Measurements from ENCODE around the gene NCOA5.
A peak's percentile ranks its signal among the peaks of the same experiment; 100 is the strongest.

Gene NCOA5

DNA sequence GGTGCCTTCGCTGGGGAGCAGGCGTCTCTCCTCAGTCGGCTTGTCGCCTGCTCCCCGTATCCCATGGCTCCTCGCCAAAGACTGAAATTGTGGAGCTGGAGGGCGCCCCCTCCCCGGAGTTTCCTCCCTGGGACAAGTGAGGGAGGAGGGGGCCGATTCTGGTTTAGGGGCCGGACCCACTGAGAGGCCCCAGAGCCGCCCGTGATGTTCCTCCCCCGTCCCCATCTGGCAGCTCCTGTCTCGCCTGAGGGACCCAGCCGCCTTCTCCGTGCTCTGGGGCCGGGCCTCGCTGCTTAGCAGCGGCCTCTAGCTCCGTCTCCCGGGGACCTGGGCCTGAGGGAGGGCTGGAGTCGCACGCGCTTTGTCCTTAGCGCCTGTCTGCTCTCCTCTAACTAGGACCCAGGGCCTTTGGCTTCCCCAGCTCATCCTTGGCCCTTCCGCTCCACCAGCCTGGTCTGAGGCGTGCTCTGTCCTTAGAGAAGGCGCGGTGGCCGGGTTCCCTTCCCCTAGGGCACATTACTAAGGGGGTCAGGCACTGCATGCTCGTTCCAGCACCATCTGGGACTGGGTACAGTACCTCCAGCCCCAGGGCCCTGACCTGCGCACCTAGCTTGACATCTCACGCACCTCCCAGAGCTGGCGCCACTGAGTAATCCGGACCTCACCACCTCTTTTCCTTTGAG lies 31.0 kb downstream of the NCOA5 start:
- DNase-seq = no peak

DNA sequence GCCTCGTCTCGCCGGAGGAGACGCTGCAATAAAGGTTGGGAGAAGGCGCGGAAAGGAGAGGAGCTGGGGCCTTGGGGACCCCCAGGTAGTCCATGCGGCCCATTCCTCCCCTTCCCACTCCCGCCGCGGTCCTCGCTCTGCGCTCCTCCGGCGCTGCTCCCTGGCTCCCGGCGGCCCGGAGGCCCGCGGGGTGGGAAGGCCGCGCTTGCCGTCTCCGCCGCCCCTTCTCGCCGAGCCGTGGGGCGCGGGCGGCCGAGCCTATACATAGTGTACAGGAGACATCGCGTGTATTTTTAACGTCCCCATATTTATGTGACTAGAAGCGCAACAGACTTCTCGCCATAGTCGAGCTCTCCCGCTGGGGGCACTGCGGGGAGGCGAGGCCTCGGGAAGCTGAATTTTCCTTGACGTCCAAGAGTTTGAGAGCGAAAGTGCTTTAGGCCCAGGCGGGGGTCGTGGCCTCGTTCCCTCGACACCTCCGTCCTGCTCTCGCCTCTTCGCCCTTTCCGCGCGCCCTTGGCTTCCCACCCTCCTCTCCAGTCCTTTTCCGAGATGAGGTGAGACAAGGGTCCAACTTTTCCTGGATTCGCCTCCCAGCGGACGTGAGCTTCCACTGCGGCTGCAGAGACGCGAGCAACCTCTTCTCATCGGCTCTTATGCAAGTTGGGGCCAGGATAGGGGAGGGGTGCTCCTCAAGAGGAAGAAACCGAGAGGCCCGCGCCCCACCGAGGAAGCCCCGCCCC lies 31.7 kb downstream of the NCOA5 start:
- peak; percentile 16 for DNase-seq

DNA sequence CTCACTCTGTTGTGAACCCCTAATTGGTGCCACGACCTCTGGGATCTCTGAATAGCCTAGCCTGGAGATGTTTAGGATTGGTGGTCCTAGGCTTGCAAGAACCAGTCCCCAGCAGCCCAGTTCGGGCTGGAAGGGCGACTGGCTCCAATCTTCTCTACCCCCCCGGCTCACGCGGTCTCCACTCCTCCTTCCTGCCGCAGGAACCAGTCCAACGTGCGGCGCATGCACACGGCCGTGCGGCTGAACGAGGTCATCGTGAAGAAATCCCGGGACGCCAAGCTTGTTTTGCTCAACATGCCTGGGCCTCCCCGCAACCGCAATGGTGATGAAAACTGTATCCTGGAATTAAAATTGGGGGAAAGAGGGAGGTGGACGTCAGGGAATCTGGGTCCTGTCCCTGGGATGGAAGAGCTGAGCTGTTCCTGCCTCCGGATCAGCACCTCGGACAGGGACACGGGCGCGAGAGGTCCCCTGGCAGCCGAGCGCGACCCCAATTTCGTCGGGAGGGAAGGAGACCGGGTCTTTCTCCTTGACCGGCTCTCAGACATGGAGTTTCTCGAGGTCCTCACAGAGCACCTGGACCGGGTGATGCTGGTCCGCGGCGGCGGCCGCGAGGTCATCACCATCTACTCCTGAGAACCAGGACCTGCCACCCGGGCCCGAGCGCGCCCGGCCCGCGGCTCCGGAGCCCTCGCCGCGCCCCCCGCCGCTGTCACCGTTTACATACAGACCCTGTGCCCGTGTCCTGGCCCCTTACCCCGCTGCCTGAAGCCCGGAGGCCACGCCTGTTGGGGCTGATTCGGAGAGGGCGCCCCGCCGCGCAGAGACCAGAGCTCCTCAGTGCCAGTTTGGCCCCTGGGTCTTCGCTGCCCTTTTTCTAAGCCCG lies 32.5 kb downstream of the NCOA5 start:
- no peak for DNase-seq

DNA sequence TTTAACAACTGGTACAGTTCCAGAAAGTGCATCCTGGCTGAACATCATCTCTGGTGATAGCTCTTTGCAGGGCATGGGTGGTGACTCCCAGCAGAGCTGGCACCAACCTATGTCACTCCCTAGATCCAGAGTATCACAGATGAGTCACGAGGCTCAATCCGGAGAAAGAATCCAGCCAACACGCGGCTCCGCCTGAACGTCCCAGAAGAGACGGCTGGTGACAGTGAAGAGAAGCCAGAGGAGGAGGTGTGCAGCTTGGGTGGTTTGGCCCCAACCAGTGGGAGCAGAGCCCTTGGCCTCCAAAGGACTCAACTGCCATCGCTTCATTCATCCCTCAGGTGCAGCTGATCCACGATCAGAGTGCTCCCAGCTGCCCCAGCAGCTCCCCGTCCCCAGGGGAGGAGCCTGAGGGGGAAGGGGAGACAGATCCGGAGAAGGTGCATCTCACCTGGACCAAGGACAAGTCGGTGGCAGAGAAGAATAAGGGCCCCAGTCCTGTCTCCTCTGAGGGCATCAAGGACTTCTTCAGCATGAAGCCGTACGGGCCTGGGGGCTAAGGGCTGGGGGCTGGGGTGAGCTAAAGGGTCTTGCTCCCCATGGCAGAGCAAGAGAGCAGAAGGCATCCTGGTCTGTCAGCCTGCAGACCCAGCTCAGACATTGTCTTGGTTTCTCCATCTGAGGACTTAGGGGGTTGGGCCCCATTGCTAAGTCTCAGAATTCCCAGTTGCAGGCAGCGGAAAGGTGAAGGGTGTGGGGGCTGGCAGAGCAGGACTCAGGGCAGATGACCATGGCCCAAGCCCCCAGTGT lies 33.5 kb downstream of the NCOA5 start:
- no peak for DNase-seq

DNA sequence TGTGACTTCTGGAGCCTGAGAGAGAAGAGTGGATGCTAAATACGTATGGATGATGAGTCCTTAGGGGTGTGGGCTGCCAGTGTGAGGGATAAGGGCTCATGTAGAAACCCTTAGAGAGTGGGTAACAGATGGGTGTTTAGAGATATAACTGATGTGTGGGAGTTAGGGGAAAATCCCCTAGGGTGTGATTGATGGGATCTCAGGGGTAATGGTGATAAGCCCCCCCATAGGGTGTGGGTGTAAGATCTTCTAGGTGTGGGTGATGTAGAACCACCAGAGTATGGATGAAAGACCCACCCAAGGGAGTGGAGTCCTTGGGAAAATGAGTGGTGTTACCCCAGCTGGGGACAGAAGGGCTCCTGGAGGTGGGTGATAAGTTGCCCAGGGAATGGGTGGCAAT lies 34.5 kb downstream of the NCOA5 start:
- DNase-seq = no peak

DNA sequence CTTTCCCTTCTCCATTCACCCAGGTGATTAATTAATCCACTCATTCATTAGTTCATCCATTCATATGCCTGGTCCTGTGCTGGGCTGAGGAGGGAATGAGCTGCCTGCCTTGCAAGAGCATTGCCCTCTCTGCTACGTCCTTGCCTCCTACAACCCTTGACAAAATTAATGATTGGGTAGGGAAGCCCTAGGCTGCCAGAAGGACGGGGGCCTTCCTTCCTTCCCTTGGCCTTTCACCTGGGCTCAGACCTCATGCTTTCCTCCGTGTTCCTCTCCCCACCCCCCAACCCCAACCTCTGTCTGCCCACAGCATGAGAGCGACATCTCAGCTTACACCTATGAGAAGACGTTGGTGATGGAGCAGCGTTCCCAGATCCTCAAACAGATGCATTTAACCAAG lies 35.2 kb downstream of the NCOA5 start:
- no peak for DNase-seq

DNA sequence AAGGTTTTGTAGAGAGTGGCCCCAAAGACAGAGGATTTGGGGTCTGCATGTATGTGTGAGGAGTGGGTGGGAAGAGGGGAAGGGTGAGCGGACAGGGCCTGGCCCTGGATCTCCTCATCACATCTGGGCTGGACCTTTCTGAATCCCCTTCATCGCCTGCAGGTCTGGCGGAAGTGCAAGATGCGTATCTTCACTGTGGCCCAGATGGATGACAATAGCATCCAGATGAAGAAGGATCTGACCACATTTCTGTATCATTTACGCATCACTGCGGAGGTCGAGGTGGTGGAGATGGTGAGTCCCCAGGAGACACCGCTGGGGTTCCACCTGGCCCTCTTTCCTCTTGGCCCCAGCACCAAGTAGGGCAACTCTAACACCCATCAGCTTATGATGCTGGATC lies 36.3 kb downstream of the NCOA5 start:
- no peak for DNase-seq

DNA sequence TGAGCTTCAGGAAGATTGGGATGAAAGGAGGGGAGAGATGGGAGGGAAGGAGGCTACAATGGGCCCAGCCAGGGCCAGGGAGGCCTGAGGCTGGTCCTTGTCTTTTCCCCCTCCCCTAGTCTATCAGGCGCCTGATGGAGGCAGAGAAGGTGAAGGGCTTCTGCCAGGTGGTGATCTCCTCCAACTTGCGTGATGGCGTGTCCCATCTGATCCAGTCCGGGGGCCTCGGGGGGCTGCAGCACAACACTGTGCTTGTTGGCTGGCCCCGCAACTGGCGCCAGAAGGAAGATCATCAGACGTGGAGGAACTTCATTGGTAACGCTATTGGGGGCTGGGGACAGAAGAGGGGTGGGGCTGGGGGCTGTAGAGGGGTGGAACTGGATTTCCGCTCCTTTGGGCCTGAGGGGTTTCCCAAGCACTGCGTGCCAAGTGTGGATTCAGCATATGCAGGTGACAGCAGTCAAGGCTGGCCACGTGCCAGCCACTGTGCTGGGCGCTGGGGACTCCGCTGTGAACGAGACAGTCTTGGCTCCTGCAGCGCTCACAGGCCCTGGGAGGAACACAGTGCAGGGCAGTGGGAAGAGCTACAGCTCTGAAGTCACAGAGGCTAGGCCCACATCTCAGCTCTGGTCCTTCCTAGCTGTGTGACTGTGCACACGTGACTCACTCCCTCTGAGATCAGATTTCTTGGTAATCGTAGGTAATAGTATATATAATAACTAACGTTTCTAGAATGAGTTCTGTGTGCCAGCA lies 38.0 kb downstream of the NCOA5 start:
- DNase-seq = no peak

DNA sequence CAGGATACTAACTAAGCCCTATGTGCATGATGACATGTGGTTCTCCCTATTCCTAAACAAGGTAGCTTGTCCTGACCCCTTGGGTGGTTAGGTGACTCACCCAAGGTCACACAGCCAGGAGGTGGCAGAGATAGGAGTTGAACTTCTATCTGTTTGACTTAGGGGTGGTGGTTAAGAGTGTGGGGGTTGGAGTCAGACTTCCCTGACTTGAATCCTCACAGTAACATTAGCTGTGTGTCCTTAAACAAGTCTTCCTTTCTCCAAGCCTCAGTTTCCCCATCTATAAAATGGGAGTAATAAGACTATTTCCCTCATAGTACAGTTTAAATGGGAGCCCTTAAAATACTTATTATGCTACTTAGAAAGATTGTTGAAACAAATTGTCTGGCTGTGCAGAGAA lies 38.9 kb downstream of the NCOA5 start:
- no peak for DNase-seq

DNA sequence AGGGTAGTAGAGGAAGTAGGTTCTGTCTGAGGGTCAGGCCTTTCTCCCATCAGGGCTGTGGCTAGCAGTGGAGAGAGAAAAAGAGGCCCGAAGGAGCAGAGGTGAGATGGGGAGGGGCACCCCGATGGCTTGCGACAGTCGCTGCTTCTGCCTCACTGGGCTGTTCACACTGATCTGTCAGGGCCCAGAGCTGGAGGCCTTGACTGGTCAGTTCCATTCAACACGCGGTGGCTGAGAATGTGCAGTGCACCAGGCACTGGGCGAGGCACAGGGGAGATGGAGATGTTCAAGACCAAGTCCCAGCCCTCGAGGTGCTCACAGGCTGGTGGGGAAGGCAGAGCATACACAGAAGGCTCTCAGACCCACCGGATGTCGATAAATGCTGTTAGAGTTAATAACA lies 39.3 kb downstream of the NCOA5 start:
- no peak for DNase-seq

DNA sequence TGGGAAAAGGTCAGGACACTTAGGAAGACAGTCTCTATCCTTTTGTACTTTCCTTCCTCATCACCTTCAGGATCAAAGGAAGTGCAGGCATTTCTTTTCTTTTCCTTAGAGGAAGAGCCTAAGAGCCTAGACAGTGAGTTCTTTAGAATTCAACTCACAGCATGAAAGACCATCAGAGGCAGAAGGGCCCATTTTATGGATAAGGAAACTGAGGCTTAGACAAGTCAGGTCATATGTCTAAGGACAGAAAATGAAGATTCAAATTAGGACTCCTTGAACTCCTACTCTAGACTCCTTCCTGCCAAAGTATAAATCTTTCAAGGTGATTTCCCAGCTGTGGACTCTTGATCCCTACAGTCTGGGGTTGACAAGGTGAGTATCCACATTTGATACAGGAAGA lies 39.9 kb downstream of the NCOA5 start:
- no peak for DNase-seq

DNA sequence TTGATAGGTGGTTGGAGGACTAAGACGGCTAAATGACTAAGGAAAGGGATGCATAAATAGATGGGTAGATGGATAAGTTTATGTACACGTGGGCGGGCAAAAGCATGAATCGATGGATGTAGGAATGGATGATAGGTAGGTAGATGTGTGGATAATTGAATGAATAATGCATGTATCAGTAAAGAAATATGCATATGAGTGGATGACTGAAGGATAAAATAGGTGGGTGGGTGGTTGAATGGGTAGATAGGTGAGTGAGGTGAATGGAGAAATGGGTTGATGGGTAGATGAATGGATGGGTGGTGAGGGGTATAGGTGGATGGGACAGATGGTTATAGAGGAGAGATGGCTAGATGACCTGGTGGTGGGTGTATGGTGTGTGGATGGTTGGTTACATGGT lies 40.6 kb downstream of the NCOA5 start:
- no peak for DNase-seq

DNA sequence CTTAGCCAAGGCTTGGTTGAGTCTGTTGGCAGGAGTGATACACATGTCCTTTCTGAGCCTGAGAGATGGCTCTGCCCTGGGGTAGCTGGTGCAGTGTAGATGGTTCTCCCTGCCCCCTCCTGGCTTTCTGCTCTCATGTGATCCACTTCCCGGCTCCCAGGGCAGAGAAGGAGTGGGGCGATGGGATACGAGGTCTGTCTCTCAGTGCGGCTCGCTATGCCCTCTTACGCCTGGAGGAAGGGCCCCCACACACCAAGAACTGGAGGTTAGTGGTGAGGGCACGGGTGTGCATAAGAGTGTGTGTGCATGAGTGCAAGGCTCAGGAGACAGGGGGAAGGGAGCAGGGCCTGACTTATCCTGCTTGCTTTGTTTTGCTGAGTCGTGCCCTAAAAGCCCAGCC lies 41.9 kb downstream of the NCOA5 start:
- no peak for DNase-seq

DNA sequence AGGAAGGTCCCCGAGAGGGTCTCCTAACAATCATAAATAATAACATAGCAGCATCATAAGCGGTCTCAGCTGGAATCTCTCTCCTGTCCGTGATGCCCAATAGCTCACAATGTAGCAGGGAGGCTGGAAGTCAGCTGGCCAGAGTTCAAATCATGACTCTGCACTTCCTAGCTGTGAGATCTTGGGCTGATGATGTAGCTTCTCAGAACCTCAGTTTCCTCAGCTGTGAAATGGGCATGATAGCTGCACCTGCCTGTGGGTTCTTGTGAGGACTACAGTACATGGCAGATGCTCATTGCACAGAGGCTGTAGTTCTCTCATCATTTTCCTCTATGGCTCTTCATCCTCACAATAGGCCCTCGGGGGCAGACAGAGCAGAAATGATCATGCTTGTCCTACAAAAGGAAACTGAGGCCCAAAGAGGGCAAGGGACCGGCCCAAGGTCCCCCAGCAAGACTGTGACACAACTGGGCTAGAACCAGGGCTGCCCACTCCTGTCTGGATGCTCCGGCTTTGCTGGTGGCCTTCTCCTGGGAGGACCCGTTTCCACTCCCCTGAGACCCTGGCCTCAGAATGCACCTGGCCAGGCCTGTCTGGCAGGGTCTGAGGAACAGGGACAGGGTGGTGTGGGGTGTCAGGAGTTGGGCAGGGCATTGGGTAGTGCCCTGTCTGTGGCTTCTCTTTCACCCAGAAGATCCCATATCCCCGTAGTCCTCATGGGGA lies 43.0 kb downstream of the NCOA5 start:
- no peak for DNase-seq

DNA sequence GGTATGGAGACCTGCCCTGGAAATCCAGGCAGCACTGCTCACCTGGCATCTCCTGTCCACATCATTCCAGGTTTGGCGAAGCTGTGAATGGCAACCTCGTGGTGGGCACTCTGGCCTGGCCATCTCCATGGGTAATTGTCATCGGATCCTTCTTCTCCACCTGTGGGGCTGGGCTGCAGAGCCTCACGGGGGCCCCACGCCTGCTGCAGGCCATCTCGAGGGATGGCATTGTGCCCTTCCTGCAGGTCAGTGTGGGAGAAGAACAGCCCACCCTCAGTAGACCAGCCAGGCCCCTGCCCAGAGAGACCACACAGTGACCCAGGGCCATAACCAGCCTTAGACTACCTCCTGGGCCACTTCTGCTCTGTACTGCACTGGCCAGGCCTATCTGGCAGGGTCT lies 44.9 kb downstream of the NCOA5 start:
- no peak for DNase-seq

DNA sequence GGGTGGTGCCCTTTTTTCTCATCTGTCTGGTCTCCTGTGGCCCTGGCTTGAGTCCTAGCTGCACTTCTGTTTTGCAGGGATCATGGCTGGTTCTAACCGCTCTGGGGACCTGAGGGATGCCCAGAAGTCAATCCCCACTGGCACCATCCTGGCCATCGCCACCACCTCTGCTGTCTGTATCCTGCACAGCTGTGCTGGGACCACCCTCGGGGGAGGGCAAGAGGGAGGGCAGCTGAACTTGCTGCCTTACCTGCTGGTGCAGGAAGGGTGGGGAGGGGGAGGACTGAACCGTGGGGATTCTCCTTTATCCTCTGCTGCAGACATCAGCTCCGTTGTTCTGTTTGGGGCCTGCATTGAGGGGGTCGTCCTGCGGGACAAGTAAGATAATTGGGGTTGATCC lies 46.2 kb downstream of the NCOA5 start:
- DNase-seq = no peak

DNA sequence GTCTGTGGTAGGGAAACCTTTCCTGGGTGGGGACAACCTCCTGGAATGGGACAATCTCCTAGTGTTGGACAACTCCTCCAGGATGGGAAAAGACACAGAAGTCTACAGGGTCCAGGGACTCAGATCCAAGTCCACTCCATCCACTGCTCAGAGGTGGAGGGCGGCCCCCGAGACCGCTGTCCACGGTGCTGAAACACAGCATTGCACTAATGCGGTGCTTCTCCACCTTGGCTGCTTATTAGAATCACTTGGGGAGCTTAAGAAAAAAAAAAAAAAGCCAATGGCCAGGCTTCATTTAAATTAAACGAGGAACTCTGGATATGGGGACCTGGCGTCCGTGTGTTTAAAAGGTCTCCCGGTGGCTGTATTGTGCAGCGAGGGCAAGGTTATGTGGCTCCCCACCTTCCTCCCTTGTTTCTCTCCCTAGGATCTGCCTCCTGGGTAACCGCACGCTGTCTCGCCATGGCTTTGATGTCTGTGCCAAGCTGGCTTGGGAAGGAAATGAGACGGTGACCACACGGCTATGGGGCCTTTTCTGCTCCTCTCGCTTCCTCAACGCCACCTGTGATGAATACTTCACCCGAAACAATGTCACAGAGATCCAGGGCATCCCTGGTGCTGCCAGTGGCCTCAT lies 48.7 kb downstream of the NCOA5 start:
- peak; percentile 14 for DNase-seq

DNA sequence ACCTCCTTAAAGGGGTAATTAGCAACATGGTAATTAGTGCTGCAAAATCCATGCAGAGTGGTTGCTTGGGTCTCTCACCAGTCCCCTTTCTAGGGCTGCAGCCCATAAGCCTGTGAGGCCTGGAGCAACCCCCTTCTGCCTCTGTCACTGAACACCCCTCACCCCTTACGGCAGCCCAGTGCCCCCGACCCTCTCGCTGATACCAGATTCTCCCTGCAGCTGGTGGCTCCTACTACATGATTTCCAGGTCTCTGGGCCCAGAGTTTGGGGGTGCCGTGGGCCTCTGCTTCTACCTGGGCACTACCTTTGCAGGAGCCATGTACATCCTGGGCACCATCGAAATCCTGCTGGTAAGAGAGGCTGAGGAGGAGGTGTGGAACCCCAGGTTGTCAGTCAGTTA lies 52.7 kb downstream of the NCOA5 start:
- no peak for DNase-seq

DNA sequence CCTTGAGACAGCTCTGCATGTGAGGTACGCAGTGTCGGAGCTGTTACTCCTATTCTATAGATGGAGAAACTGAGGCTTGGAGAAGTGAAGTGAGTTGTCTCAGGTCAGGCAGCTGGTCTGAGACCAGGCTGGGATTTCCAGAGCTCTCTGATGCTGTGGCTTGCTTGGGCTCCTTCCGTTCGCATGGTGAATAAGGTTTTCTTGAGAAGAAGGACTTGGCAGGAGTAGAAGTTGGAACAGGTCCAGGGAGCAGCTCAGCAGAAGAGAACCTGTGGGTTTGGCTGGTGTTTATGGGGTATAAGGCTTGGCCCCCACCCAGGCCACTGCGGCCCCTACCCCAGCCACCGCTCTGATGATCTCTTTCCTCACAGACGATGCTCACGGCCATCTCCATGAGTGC lies 53.4 kb downstream of the NCOA5 start:
- no peak for DNase-seq

DNA sequence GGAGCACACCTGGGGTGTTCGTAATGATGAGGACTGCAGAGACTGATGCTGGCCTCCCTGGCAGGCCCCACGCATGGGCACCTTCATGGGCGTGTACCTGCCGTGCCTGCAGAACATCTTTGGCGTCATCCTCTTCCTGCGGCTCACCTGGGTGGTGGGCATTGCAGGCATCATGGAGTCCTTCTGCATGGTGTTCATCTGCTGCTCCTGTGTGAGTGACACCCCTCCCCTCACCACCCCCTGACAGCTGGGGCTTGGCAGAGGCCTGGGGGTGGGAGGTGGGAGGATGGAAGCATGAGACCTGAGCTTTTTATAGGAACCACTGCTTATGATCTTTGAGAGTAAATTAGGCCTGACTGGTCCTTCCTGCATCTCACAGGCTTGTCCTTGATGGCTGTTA lies 54.0 kb downstream of the NCOA5 start:
- DNase-seq = no peak

DNA sequence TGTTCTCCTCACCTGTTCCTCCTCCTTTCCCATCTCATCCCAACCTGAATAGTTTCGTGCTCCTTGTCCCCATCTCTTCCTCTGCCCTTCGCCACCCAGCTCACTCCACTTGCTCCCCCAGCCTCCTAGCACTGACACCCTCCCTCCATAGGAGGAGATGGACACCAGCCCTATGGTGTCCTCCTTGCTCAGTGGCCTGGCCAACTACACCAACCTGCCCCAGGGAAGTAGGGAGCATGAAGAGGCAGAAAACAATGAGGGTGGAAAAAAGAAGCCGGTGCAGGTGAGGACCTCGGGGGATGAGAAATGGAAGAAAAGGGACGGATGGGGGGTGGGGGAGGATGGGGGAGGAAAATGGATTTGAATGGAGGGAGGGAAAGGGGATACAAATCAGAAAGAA lies 54.5 kb downstream of the NCOA5 start:
- no peak for DNase-seq

All from activated CD4-positive, alpha-beta T cell treated with anti-CD3 and anti-CD28 coated beads, Interleukin-2, amount 50 U/mL, for 16 hours (primary cell).